Stimulated activated CD4-positive, alpha-beta T cell treated with anti-CD3 and anti-CD28 coated beads, Interleukin-12 subunit alpha, Interleukin-12 subunit beta, amount 100 ng/mL, for 24 hours (primary cell): Measurements from ENCODE around the gene RND2.
"Not testable (repeated sequence)": the region's sequence is repeated elsewhere in the genome, so short reads cannot be mapped to it uniquely, and the experiment has no call there.

Experiments
- DNase-seq, 2 experiments: peaks; one replicate each; pipeline ENCODE4 v3.0.0-alpha.2; 2020; ENCODE audit warnings: low read depth in 2 of 2

The RND2 gene

GRCh38 chr17:43027091-43028032, 2.3 kb downstream of the RND2 start:
- DNase-seq: no peak

- DNase-seq: no peak
Measured at GRCh38 chr17:43028221-43028861, 3.3 kb downstream of the RND2 start.

GRCh38 chr17:43030137-43030767, 5.2 kb downstream of the RND2 start:
- no peak for DNase-seq

GRCh38 chr17:43031666-43032065, 6.6 kb downstream of the RND2 start:
- DNase-seq: no peak

- DNase-seq: no peak
Measured at GRCh38 chr17:43033948-43034881, 9.2 kb downstream of the RND2 start.

GRCh38 chr17:43034894-43035293, 9.9 kb downstream of the RND2 start:
- DNase-seq: no peak

GRCh38 chr17:43039646-43040045, 14.6 kb downstream of the RND2 start:
- no peak for DNase-seq

- no peak for DNase-seq
Measured at GRCh38 chr17:43040655-43041054, 15.6 kb downstream of the RND2 start.

- no peak for DNase-seq
Measured at GRCh38 chr17:43042025-43042628, 17.1 kb downstream of the RND2 start.

GRCh38 chr17:43043307-43043706, 18.3 kb downstream of the RND2 start:
- no peak for DNase-seq

GRCh38 chr17:43044024-43044423, 19.0 kb downstream of the RND2 start:
- no peak for DNase-seq

- no peak for DNase-seq
Measured at GRCh38 chr17:43051969-43052368, 26.9 kb downstream of the RND2 start.

- not testable (repeated sequence) for DNase-seq
Measured at GRCh38 chr17:43053008-43053407, 28.0 kb downstream of the RND2 start.

- no peak for DNase-seq
Measured at GRCh38 chr17:43056051-43056450, 31.0 kb downstream of the RND2 start.

- no peak for DNase-seq
Measured at GRCh38 chr17:43062984-43063638, 38.1 kb downstream of the RND2 start.

GRCh38 chr17:43068570-43069367, 43.7 kb downstream of the RND2 start:
- DNase-seq: no peak

- DNase-seq: no peak
Measured at GRCh38 chr17:43069368-43069898, 44.4 kb downstream of the RND2 start.

GRCh38 chr17:43070257-43070656, 45.2 kb downstream of the RND2 start:
- DNase-seq: no peak

GRCh38 chr17:43070872-43071271, 45.8 kb downstream of the RND2 start:
- no peak for DNase-seq
